BLaER1 treated with 17β-estradiol and CSF1 and Interleukin-3, amounts not matched to agents 10 nM and 100 nM (cell line): ENCODE data around the gene FAM168B.

Experiments
- H3K27ac ChIP-seq, 11 experiments: shearing (Covaris generic); formaldehyde crosslinking; 2 replicates each; pipeline ENCODE4 v1.8.1; 2022
- H3K27me3 ChIP-seq, 11 experiments: shearing (Covaris generic); formaldehyde crosslinking; 2 replicates each; pipeline ENCODE4 v1.8.1; 2022
- H3K36me3 ChIP-seq, 11 experiments: shearing (Covaris generic); formaldehyde crosslinking; 2 replicates each; pipeline ENCODE4 v1.8.1; 2022
- H3K4me1 ChIP-seq, 10 experiments: shearing (Covaris generic); formaldehyde crosslinking; 2 replicates each; pipeline ENCODE4 v1.8.1; 2022
- H3K4me2 ChIP-seq, 11 experiments: shearing (Covaris generic); formaldehyde crosslinking; 2 replicates each; pipeline ENCODE4 v1.8.1; 2022
- H3K4me3 ChIP-seq, 10 experiments: shearing (Covaris generic); formaldehyde crosslinking; 2 replicates each; pipeline ENCODE4 v1.8.1; 2022
- H3K9ac ChIP-seq, 11 experiments: shearing (Covaris generic); formaldehyde crosslinking; 2 replicates each; pipeline ENCODE4 v1.8.1; 2022
- H3K9me3 ChIP-seq, 11 experiments: shearing (Covaris generic); formaldehyde crosslinking; replicated peaks in 1 of 11; 2 replicates each; pipeline ENCODE4 v1.8.1; 2022
- H4K20me1 ChIP-seq, 11 experiments: shearing (Covaris generic); formaldehyde crosslinking; 2 replicates each; pipeline ENCODE4 v1.8.1; 2022
- Cebpa-rat ChIP-seq, 11 experiments: shearing (Covaris generic); IDR thresholded peaks; 2 replicates each; pipeline ENCODE4 v1.8.1; 2022

The FAM168B gene

GRCh38 chr2:131040661-131041401 is 52.4 kb downstream of the FAM168B start:
- peaks cover 0 to 15% (median 6%) of the 10 kb centered on the region in 11 experiments; a peak in 9 of 22 replicates for H3K27me3 ChIP-seq
- peaks cover 0 to 58% (median 10%) of the 10 kb centered on the region in 11 experiments; a peak in 13 of 22 replicates for H4K20me1 ChIP-seq
- H3K4me1 ChIP-seq: peaks cover 21 to 43% (median 36%) of the 10 kb centered on the region in 10 experiments
- TF ChIP-seq Cebpa-rat (IDR thresholded peaks at IDR 0.05): no peak
- H3K27ac ChIP-seq: peak overlapping the region in 2 of 11 experiments; percentile 57 to 64; a peak in 3 of 22 replicates
- H3K4me2 ChIP-seq: peak overlapping the region; percentile 32 to 93 (median 84); a peak in 21 of 22 replicates
- H3K4me3 ChIP-seq: no peak overlapping the region
- H3K36me3 ChIP-seq: peaks cover 0 to 2% (median 0%) of the 10 kb centered on the region in 11 experiments; a peak in 2 of 22 replicates
- H3K9ac ChIP-seq: 0 out of 22 replicates have a peak overlapping the region, but pooled peaks of 2 of the 11 experiments have one; percentile 8 to 56
- no peaks in the 10 kb centered on the region for H3K9me3 ChIP-seq

GRCh38 chr2:131039908-131040660 is 53.2 kb downstream of the FAM168B start:
- no peak for TF ChIP-seq Cebpa-rat (IDR thresholded peaks at IDR 0.05)
- Histone ChIP-seq H3K9ac (no peak overlapping the region), H3K27me3 (peaks cover 0 to 15% (median 6%) of the 10 kb centered on the region in 11 experiments; a peak in 9 of 22 replicates), H4K20me1 (peaks cover 0 to 50% (median 4%) of the 10 kb centered on the region in 11 experiments; a peak in 9 of 22 replicates), H3K36me3 (no peaks in the 10 kb centered on the region), H3K27ac (peak overlapping the region in 1 of 11 experiments; percentile 64; a peak in 1 of 22 replicates), H3K4me2 (peak overlapping the region in 9 of 11 experiments; percentile 69 to 93 (median 85); a peak in 19 of 22 replicates), H3K4me1 (peaks cover 21 to 43% (median 36%) of the 10 kb centered on the region in 10 experiments), H3K9me3 (no peaks in the 10 kb centered on the region), H3K4me3 (no peak overlapping the region)

GRCh38 chr2:131039535-131039907 is 53.7 kb downstream of the FAM168B start:
- no peak overlapping the region for H3K27ac ChIP-seq
- H3K9ac ChIP-seq: no peak overlapping the region
- peaks cover 0 to 15% (median 6%) of the 10 kb centered on the region in 11 experiments; a peak in 9 of 22 replicates for H3K27me3 ChIP-seq
- H3K36me3 ChIP-seq: no peaks in the 10 kb centered on the region
- peaks cover 21 to 43% (median 36%) of the 10 kb centered on the region in 10 experiments for H3K4me1 ChIP-seq
- H3K9me3 ChIP-seq: no peaks in the 10 kb centered on the region
- no peak overlapping the region for H3K4me3 ChIP-seq
- no peak for TF ChIP-seq Cebpa-rat (IDR thresholded peaks at IDR 0.05)
- H3K4me2 ChIP-seq: peak overlapping the region in 7 of 11 experiments; percentile 72 to 93 (median 85); a peak in 13 of 22 replicates
- peaks cover 0 to 45% (median 4%) of the 10 kb centered on the region in 11 experiments; a peak in 9 of 22 replicates for H4K20me1 ChIP-seq

- Histone ChIP-seq H3K9me3 (no peaks in the 10 kb centered on the region), H4K20me1 (peaks cover 0 to 40% (median 4%) of the 10 kb centered on the region in 11 experiments; a peak in 9 of 22 replicates), H3K27ac (no peak overlapping the region), H3K9ac (no peak overlapping the region), H3K4me3 (no peak overlapping the region), H3K4me1 (peaks cover 21 to 43% (median 36%) of the 10 kb centered on the region in 10 experiments), H3K36me3 (no peaks in the 10 kb centered on the region), H3K4me2 (no peak overlapping the region), H3K27me3 (peaks cover 0 to 15% (median 6%) of the 10 kb centered on the region in 11 experiments; a peak in 9 of 22 replicates)
- TF ChIP-seq Cebpa-rat (IDR thresholded peaks at IDR 0.05): no peak
Observed at GRCh38 chr2:131039101-131039440, 54.2 kb downstream of the FAM168B start.

- Histone ChIP-seq H3K9me3 (no peaks in the 10 kb centered on the region), H3K4me1 (peaks cover 21 to 41% (median 36%) of the 10 kb centered on the region in 10 experiments), H3K36me3 (no peaks in the 10 kb centered on the region), H3K27ac (no peak overlapping the region), H3K27me3 (peaks cover 0 to 15% (median 6%) of the 10 kb centered on the region in 11 experiments; a peak in 9 of 22 replicates), H3K4me3 (no peak overlapping the region), H3K9ac (no peak overlapping the region), H3K4me2 (no peak overlapping the region), H4K20me1 (peaks cover 0 to 34% (median 4%) of the 10 kb centered on the region in 11 experiments; a peak in 8 of 22 replicates)
- TF ChIP-seq Cebpa-rat (IDR thresholded peaks at IDR 0.05): no peak
Observed at GRCh38 chr2:131038258-131039100, 54.8 kb downstream of the FAM168B start.

GRCh38 chr2:131037398-131038257 is 55.6 kb downstream of the FAM168B start:
- H3K4me3 ChIP-seq: no peak overlapping the region
- no peaks in the 10 kb centered on the region for H3K36me3 ChIP-seq
- H3K4me1 ChIP-seq: peaks cover 19 to 34% (median 31%) of the 10 kb centered on the region in 10 experiments
- H3K9me3 ChIP-seq: no peaks in the 10 kb centered on the region
- TF ChIP-seq Cebpa-rat (IDR thresholded peaks at IDR 0.05): no peak
- H4K20me1 ChIP-seq: peaks cover 0 to 34% (median 4%) of the 10 kb centered on the region in 11 experiments; a peak in 7 of 22 replicates
- no peak overlapping the region for H3K9ac ChIP-seq
- H3K4me2 ChIP-seq: no peak overlapping the region
- peaks cover 0 to 15% (median 6%) of the 10 kb centered on the region in 11 experiments; a peak in 9 of 22 replicates for H3K27me3 ChIP-seq
- no peak overlapping the region for H3K27ac ChIP-seq

GRCh38 chr2:131036696-131037397 is 56.4 kb downstream of the FAM168B start:
- Histone ChIP-seq H4K20me1 (peaks cover 0 to 34% (median 4%) of the 10 kb centered on the region in 11 experiments; a peak in 7 of 22 replicates), H3K36me3 (no peaks in the 10 kb centered on the region), H3K9me3 (no peaks in the 10 kb centered on the region), H3K4me2 (no peak overlapping the region), H3K9ac (no peak overlapping the region), H3K4me1 (peaks cover 11 to 26% (median 23%) of the 10 kb centered on the region in 10 experiments), H3K4me3 (no peak overlapping the region), H3K27me3 (peaks cover 0 to 15% (median 6%) of the 10 kb centered on the region in 11 experiments; a peak in 9 of 22 replicates), H3K27ac (no peak overlapping the region)
- no peak for TF ChIP-seq Cebpa-rat (IDR thresholded peaks at IDR 0.05)
